GM23338 (cell line): ENCODE results near the gene ACAD9. TPM values are rescaled to one million over a fixed set of nuclear protein-coding genes. Genes with fewer than 3 reads are reported as not detected.

Experiments used
- ATAC-seq: fragments of 200-7000 bp; cut with Tn5 transposase; 3 replicates; pipeline ENCODE4 v1.9.1; 2020
- DNase-seq: peaks from one replicate; pipeline ENCODE4 v3.0.0-alpha.2; 2015; ENCODE audit warnings: low spot score
- H2AFZ ChIP-seq: fragments of 200-600 bp; sonication (generic); 2 replicates; pipeline ENCODE4 v1.8.0; 2016; ENCODE audit warnings: antibody characterized with exemption, mild to moderate bottlenecking, moderate library complexity
- H3F3A ChIP-seq: fragments of 200-600 bp; sonication (generic); replicated peaks from 2 replicates; pipeline ENCODE4 v1.8.0; 2017; ENCODE audit warnings: antibody characterized with exemption, mixed run types, low read depth
- H3K27ac ChIP-seq: fragments of 200-600 bp; sonication (generic); 2 replicates; pipeline ENCODE4 v1.6.1; 2016; ENCODE audit warnings: low read depth
- H3K27me3 ChIP-seq: fragments of 200-600 bp; sonication (generic); 2 replicates; pipeline ENCODE4 v1.8.0; 2016; ENCODE audit warnings: mild to moderate bottlenecking, mixed run types, moderate library complexity; ENCODE audit not compliant: insufficient read depth
- H3K36me3 ChIP-seq: fragments of 200-600 bp; sonication (generic); 2 replicates; pipeline ENCODE4 v1.8.0; 2016; ENCODE audit warnings: mild to moderate bottlenecking; ENCODE audit not compliant: insufficient read depth
- H3K4me1 ChIP-seq: fragments of 200-600 bp; sonication (generic); 2 replicates; pipeline ENCODE4 v1.8.0; 2016; ENCODE audit warnings: mild to moderate bottlenecking, moderate library complexity; ENCODE audit not compliant: insufficient read depth
- H3K4me2 ChIP-seq: fragments of 200-600 bp; sonication (generic); 2 replicates; pipeline ENCODE4 v1.7.1; 2017; ENCODE audit warnings: mixed run types
- H3K4me3 ChIP-seq: fragments of 200-600 bp; sonication (generic); 2 replicates; pipeline ENCODE4 v1.6.1; 2016; ENCODE audit warnings: mixed run types
- H3K79me2 ChIP-seq: fragments of 200-600 bp; sonication (generic); replicated peaks from 2 replicates; pipeline ENCODE4 v1.8.0; 2017; ENCODE audit warnings: mild to moderate bottlenecking; ENCODE audit not compliant: insufficient read depth
- H3K9me2 ChIP-seq: fragments of 200-600 bp; sonication (generic); 2 replicates; pipeline ENCODE4 v1.8.0; 2017; ENCODE audit not compliant: insufficient read depth
- H4K20me1 ChIP-seq: fragments of 200-600 bp; sonication (generic); replicated peaks from 2 replicates; pipeline ENCODE4 v1.8.0; 2017; ENCODE audit warnings: mild to moderate bottlenecking; ENCODE audit not compliant: insufficient read depth
- H3K27ac Mint-ChIP-seq: 2 replicates; pipeline ENCODE4 v1.8.0; 2020; ENCODE audit warnings: inconsistent platforms, mild to moderate bottlenecking, moderate library complexity, mixed read lengths
- H3K27me3 Mint-ChIP-seq: 3 replicates; pipeline ENCODE4 v1.8.0; 2022; ENCODE audit warnings: low read depth, mild to moderate bottlenecking, moderate library complexity, mixed read lengths, inconsistent platforms; ENCODE audit not compliant: insufficient read depth, poor library complexity
- H3K36me3 Mint-ChIP-seq: 3 replicates; pipeline ENCODE4 v1.8.0; 2021; ENCODE audit warnings: low read depth, mild to moderate bottlenecking, inconsistent platforms, moderate library complexity, mixed read lengths
- H3K4me1 Mint-ChIP-seq: 3 replicates; pipeline ENCODE4 v1.8.0; 2020; ENCODE audit warnings: mild to moderate bottlenecking, inconsistent platforms, mixed read lengths
- H3K4me3 Mint-ChIP-seq: 3 replicates; pipeline ENCODE4 v1.8.0; 2021; ENCODE audit warnings: moderate library complexity, mild to moderate bottlenecking, inconsistent platforms, mixed read lengths
- H3K9me3 Mint-ChIP-seq: 3 replicates; pipeline ENCODE4 v1.8.0; 2020; ENCODE audit warnings: moderate library complexity, mild to moderate bottlenecking, inconsistent platforms, mixed read lengths
- CREB1 ChIP-seq: fragments of 250-450 bp; sonication (Bioruptor Pico); IDR thresholded peaks from 2 replicates; pipeline ENCODE4 v1.5.0; 2020; ENCODE audit warnings: low read depth, mild to moderate bottlenecking, moderate library complexity
- EZH2 ChIP-seq: fragments of 200-600 bp; sonication (generic); IDR thresholded peaks from one replicate; pipeline ENCODE4 v1.8.0; 2017; ENCODE audit warnings: antibody characterized with exemption, mild to moderate bottlenecking, low read depth; ENCODE audit not compliant: unreplicated experiment
- JUNB ChIP-seq: IDR thresholded peaks from one replicate; pipeline ENCODE4 v1.6.1; 2016; ENCODE audit warnings: antibody characterized with exemption; ENCODE audit not compliant: unreplicated experiment
- POLR2AphosphoS5 ChIP-seq: IDR thresholded peaks from 2 replicates; pipeline ENCODE4 v1.6.1; 2016; ENCODE audit warnings: antibody characterized with exemption, low read depth
- polyA plus RNA-seq: library from polyadenylated mRNA; unstranded; fragments of >200 nt; fragmentation: Nextera tagmentation; extraction: Ambion mirVana; gene quantifications from 2 replicates; pipeline ENCODE4 v1.2.1, GENCODE V29; 2016
- total RNA-seq: library from RNA; depleted of rRNA; stranded (reverse); fragments of >200 nt; shearing (Covaris generic); gene quantifications from 2 replicates; pipeline ENCODE4 v1.2.3, GENCODE V29; 2014
- TF ChIP-seq, protein P1 (sequence below), 2 experiments: fragments of 200-600 bp in 1 of 2; sonication (generic) in 1 of 2; conservative IDR thresholded peaks; 2 replicates each; pipeline versions ENCODE4 v1.5.1 to v1.6.1; 2016 to 2017; ENCODE audit warnings: antibody characterized with exemption in 2 of 2, low read depth in 2 of 2, mild to moderate bottlenecking in 2 of 2, moderate library complexity in 1 of 2
- TF ChIP-seq, protein P2 (sequence below): IDR thresholded peaks from 2 replicates; pipeline ENCODE4 v1.6.1; 2016; ENCODE audit warnings: antibody characterized with exemption
- TF ChIP-seq, protein P3 (sequence below): IDR thresholded peaks from one replicate; pipeline ENCODE4 v1.6.1; 2018; ENCODE audit warnings: antibody characterized with exemption; ENCODE audit not compliant: unreplicated experiment
- TF ChIP-seq, protein P4 (sequence below): fragments of 250-450 bp; sonication (Bioruptor Pico); IDR thresholded peaks from 2 replicates; pipeline ENCODE4 v1.5.0; 2020; ENCODE audit warnings: mild to moderate bottlenecking, moderate library complexity

ACAD9 gene
- total and polyA plus RNA-seq, 2 experiments from 2014 or later: 21.2 to 36.4 TPM

DNA sequence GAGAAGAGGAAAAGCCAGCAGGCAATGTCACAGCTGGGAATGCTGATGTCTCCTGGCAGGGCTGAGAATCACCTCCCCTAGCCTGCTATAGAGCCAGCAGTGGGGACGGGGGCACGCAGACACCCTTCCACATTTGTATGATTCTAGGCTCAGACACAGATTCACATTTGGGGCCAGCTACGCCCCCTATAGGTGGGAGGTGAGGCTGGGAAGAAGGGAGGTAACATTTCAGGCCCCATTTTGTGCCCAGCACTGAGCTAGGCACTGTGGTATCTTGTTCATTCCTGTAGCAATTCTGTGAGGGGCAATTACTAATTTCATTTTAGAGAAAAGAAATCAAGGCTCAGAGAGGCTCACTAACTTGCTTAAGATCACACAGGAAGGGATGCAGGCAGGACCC, 15.9 kb upstream of the ACAD9 start:
- no peaks in the 10 kb centered on the region for H3K9me2 ChIP-seq
- no peak overlapping the region for H3K27ac ChIP-seq
- H3K36me3 Mint-ChIP-seq: peaks cover 30% of the 10 kb centered on the region
- TF ChIP-seq, protein P1, sequence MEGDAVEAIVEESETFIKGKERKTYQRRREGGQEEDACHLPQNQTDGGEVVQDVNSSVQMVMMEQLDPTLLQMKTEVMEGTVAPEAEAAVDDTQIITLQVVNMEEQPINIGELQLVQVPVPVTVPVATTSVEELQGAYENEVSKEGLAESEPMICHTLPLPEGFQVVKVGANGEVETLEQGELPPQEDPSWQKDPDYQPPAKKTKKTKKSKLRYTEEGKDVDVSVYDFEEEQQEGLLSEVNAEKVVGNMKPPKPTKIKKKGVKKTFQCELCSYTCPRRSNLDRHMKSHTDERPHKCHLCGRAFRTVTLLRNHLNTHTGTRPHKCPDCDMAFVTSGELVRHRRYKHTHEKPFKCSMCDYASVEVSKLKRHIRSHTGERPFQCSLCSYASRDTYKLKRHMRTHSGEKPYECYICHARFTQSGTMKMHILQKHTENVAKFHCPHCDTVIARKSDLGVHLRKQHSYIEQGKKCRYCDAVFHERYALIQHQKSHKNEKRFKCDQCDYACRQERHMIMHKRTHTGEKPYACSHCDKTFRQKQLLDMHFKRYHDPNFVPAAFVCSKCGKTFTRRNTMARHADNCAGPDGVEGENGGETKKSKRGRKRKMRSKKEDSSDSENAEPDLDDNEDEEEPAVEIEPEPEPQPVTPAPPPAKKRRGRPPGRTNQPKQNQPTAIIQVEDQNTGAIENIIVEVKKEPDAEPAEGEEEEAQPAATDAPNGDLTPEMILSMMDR (conservative IDR thresholded peaks at IDR 0.05; ENCODE audit: low read depth in 2 of 2): peak; percentile 58 to 72
- no peak for TF ChIP-seq POLR2AphosphoS5
- no peak overlapping the region for H3K4me2 ChIP-seq
- H3K27me3 Mint-ChIP-seq: peaks cover 7% of the 10 kb centered on the region
- no peaks in the 10 kb centered on the region for H3F3A ChIP-seq
- H3K9me3 Mint-ChIP-seq: peaks cover 39% of the 10 kb centered on the region
- peak; percentile 36 for ATAC-seq
- no peak overlapping the region for H3K4me3 ChIP-seq
- peak; percentile 34 for DNase-seq
- no peaks in the 10 kb centered on the region; the same call in 1 of the 2 replicates for H3K4me1 ChIP-seq
- H3K27ac Mint-ChIP-seq: no peak overlapping the region; the same call in 1 of the 2 replicates
- H3K27me3 ChIP-seq: no peaks in the 10 kb centered on the region
- peaks cover 14% of the 10 kb centered on the region for H3K4me1 Mint-ChIP-seq
- H3K79me2 ChIP-seq: no peaks in the 10 kb centered on the region
- H2AFZ ChIP-seq: no peak overlapping the region; the same call in 1 of the 2 replicates
- H3K4me3 Mint-ChIP-seq: no peak overlapping the region
- no peaks in the 10 kb centered on the region for H4K20me1 ChIP-seq
- no peaks in the 10 kb centered on the region for H3K36me3 ChIP-seq

DNA sequence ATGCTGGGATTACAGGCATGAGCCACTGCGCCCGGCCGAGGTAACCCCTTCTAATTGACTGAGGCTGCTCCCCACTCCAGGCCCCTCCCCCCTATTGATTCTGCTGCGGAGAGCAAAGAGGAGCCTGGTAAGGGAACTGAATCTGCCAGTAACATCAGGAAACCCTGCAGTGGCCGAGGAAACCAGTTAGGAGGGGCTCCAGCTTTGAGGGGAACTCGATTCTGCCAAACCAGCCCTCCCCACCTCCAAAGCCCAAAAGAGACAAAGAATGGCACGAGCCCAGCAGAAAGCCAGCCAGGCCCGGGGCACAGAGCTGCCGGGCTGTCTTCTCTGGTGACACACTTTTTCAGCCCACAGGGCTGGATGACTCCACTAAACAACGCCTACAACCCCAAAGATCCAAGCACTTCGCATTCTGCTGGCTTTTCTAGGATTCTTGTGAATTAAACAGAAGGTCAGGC, 15.0 kb upstream of the ACAD9 start:
- peak; percentile 75 for ATAC-seq
- H3K27ac Mint-ChIP-seq: 0 out of 2 replicates have a peak overlapping the region, but pooled peaks have one; percentile 61
- DNase-seq: no peak
- TF ChIP-seq, protein P2, sequence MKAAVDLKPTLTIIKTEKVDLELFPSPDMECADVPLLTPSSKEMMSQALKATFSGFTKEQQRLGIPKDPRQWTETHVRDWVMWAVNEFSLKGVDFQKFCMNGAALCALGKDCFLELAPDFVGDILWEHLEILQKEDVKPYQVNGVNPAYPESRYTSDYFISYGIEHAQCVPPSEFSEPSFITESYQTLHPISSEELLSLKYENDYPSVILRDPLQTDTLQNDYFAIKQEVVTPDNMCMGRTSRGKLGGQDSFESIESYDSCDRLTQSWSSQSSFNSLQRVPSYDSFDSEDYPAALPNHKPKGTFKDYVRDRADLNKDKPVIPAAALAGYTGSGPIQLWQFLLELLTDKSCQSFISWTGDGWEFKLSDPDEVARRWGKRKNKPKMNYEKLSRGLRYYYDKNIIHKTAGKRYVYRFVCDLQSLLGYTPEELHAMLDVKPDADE: no peak
- TF ChIP-seq CREB1 (CRISPR knock-in tag) (no peak), POLR2AphosphoS5 (no peak), JUNB (no peak), EZH2 (no peak)
- TF ChIP-seq, protein P3, sequence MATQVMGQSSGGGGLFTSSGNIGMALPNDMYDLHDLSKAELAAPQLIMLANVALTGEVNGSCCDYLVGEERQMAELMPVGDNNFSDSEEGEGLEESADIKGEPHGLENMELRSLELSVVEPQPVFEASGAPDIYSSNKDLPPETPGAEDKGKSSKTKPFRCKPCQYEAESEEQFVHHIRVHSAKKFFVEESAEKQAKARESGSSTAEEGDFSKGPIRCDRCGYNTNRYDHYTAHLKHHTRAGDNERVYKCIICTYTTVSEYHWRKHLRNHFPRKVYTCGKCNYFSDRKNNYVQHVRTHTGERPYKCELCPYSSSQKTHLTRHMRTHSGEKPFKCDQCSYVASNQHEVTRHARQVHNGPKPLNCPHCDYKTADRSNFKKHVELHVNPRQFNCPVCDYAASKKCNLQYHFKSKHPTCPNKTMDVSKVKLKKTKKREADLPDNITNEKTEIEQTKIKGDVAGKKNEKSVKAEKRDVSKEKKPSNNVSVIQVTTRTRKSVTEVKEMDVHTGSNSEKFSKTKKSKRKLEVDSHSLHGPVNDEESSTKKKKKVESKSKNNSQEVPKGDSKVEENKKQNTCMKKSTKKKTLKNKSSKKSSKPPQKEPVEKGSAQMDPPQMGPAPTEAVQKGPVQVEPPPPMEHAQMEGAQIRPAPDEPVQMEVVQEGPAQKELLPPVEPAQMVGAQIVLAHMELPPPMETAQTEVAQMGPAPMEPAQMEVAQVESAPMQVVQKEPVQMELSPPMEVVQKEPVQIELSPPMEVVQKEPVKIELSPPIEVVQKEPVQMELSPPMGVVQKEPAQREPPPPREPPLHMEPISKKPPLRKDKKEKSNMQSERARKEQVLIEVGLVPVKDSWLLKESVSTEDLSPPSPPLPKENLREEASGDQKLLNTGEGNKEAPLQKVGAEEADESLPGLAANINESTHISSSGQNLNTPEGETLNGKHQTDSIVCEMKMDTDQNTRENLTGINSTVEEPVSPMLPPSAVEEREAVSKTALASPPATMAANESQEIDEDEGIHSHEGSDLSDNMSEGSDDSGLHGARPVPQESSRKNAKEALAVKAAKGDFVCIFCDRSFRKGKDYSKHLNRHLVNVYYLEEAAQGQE: no peak
- TF ChIP-seq, protein P4, sequence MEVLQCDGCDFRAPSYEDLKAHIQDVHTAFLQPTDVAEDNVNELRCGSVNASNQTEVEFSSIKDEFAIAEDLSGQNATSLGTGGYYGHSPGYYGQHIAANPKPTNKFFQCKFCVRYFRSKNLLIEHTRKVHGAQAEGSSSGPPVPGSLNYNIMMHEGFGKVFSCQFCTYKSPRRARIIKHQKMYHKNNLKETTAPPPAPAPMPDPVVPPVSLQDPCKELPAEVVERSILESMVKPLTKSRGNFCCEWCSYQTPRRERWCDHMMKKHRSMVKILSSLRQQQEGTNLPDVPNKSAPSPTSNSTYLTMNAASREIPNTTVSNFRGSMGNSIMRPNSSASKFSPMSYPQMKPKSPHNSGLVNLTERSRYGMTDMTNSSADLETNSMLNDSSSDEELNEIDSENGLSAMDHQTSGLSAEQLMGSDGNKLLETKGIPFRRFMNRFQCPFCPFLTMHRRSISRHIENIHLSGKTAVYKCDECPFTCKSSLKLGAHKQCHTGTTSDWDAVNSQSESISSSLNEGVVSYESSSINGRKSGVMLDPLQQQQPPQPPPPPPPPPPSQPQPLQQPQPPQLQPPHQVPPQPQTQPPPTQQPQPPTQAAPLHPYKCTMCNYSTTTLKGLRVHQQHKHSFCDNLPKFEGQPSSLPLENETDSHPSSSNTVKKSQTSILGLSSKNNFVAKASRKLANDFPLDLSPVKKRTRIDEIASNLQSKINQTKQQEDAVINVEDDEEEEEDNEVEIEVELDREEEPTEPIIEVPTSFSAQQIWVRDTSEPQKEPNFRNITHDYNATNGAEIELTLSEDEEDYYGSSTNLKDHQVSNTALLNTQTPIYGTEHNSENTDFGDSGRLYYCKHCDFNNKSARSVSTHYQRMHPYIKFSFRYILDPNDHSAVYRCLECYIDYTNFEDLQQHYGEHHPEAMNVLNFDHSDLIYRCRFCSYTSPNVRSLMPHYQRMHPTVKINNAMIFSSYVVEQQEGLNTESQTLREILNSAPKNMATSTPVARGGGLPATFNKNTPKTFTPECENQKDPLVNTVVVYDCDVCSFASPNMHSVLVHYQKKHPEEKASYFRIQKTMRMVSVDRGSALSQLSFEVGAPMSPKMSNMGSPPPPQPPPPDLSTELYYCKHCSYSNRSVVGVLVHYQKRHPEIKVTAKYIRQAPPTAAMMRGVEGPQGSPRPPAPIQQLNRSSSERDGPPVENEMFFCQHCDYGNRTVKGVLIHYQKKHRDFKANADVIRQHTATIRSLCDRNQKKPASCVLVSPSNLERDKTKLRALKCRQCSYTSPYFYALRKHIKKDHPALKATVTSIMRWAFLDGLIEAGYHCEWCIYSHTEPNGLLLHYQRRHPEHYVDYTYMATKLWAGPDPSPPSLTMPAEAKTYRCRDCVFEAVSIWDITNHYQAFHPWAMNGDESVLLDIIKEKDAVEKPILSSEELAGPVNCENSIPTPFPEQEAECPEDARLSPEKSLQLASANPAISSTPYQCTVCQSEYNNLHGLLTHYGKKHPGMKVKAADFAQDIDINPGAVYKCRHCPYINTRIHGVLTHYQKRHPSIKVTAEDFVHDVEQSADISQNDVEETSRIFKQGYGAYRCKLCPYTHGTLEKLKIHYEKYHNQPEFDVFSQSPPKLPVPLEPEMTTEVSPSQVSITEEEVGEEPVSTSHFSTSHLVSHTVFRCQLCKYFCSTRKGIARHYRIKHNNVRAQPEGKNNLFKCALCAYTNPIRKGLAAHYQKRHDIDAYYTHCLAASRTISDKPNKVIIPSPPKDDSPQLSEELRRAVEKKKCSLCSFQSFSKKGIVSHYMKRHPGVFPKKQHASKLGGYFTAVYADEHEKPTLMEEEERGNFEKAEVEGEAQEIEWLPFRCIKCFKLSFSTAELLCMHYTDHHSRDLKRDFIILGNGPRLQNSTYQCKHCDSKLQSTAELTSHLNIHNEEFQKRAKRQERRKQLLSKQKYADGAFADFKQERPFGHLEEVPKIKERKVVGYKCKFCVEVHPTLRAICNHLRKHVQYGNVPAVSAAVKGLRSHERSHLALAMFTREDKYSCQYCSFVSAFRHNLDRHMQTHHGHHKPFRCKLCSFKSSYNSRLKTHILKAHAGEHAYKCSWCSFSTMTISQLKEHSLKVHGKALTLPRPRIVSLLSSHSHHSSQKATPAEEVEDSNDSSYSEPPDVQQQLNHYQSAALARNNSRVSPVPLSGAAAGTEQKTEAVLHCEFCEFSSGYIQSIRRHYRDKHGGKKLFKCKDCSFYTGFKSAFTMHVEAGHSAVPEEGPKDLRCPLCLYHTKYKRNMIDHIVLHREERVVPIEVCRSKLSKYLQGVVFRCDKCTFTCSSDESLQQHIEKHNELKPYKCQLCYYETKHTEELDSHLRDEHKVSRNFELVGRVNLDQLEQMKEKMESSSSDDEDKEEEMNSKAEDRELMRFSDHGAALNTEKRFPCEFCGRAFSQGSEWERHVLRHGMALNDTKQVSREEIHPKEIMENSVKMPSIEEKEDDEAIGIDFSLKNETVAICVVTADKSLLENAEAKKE: no peak

More for the DNA sequence above, 15.0 kb upstream of the ACAD9 start:
- Histone ChIP-seq H3K4me1 (no peaks in the 10 kb centered on the region; the same call in 1 of the 2 replicates), H3K27ac (no peak overlapping the region), H3K9me2 (no peaks in the 10 kb centered on the region), H3F3A (no peaks in the 10 kb centered on the region), H4K20me1 (no peaks in the 10 kb centered on the region), H2AFZ (no peak overlapping the region), H3K4me2 (peak overlapping the region; percentile 48; the same call in 1 of the 2 replicates), H3K79me2 (no peaks in the 10 kb centered on the region), H3K4me3 (no peak overlapping the region), H3K36me3 (no peaks in the 10 kb centered on the region), H3K27me3 (no peaks in the 10 kb centered on the region)
- H3K27me3 Mint-ChIP-seq: peaks cover 4% of the 10 kb centered on the region
- no peak overlapping the region; the same call in 2 of the 3 replicates for H3K4me3 Mint-ChIP-seq
- H3K4me1 Mint-ChIP-seq: peaks cover 14% of the 10 kb centered on the region
- peaks cover 31% of the 10 kb centered on the region for H3K9me3 Mint-ChIP-seq
- peaks cover 23% of the 10 kb centered on the region for H3K36me3 Mint-ChIP-seq
